Measurements from ENCODE around the gene RPA1. TPM values are rescaled to one million over a fixed set of nuclear protein-coding genes. Genes with fewer than 3 reads are reported as not detected.
"Not testable (repeated sequence)": the region's sequence is repeated elsewhere in the genome, so short reads cannot be mapped to it uniquely, and the experiment has no call there.

The RPA1 gene
- polyA plus RNA-seq, 1 donor from 2014 or later: 8.4 TPM

DNA sequence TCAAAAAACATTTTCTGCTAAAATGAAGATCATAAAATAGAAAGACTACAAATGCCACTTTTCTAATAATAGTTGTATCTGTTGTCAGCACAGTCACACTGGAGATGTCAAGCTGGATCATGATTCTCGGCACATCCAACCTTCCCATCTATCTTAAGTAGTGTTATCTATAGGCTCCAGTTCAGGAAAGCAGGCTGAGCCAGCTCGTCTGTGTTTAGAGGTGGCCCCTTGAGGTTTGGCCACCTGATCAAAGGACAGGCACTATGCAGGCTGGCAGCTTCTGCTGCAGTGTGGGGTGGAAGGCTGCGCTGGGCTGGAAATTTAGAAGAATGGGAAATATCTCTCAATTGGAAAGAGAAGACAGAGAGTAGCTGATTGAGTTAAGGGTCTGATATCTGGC, 32.5 kb upstream of the RPA1 start:
- no peaks in the 10 kb centered on the region for H3K79me2 ChIP-seq (replicated peaks; ENCODE audit: insufficient read depth, low read length)
- H3K9me3 ChIP-seq (ENCODE audit: low read length): no peaks in the 10 kb centered on the region
- H3K27me3 ChIP-seq (ENCODE audit: insufficient read depth, low read depth, low read length): no peaks in the 10 kb centered on the region
- H4K20me1 ChIP-seq (ENCODE audit: insufficient read depth): no peaks in the 10 kb centered on the region
- no peaks in the 10 kb centered on the region for H3K36me3 ChIP-seq (ENCODE audit: insufficient read depth, low read length)
- H3K4me2 ChIP-seq (ENCODE audit: low read length): no peak overlapping the region
- H3K9me2 ChIP-seq (ENCODE audit: insufficient read depth, low read length): no peaks in the 10 kb centered on the region
- no peak overlapping the region for H2AFZ ChIP-seq (ENCODE audit: low read depth, low read length)
- H3K4me3 ChIP-seq (ENCODE audit: low read length): no peak overlapping the region
- H3F3A ChIP-seq (ENCODE audit: insufficient read depth, low read length, poor library complexity, severe bottlenecking): no peaks in the 10 kb centered on the region
- no peak for TF ChIP-seq TAF1 (IDR thresholded peaks at IDR 0.05; ENCODE audit: low read depth)
- no peak for TF ChIP-seq SMC3 (conservative IDR thresholded peaks at IDR 0.05; ENCODE audit: poor library complexity)
- TF ChIP-seq EZH2 (IDR thresholded peaks at IDR 0.05; ENCODE audit: borderline replicate concordance, insufficient read depth, low read length, poor library complexity, severe bottlenecking): no peak
- TF ChIP-seq MXI1 (conservative IDR thresholded peaks at IDR 0.05; ENCODE audit: poor library complexity, severe bottlenecking): no peak
- TF ChIP-seq POLR2AphosphoS5 (IDR thresholded peaks at IDR 0.05): no peak
- TF ChIP-seq REST (IDR thresholded peaks at IDR 0.05; ENCODE audit: borderline replicate concordance): no peak
- H3K9ac ChIP-seq (ENCODE audit: low read length): no peak overlapping the region
- peak overlapping the region; percentile 35 for H3K27ac ChIP-seq (ENCODE audit: low read length)

- not testable (repeated sequence) for H3K9me2 ChIP-seq (ENCODE audit: insufficient read depth, low read length); H3K27me3 ChIP-seq (ENCODE audit: insufficient read depth, low read depth, low read length); H3K27ac ChIP-seq (ENCODE audit: low read length); H3K9me3 ChIP-seq (ENCODE audit: low read length); H3K36me3 ChIP-seq (ENCODE audit: insufficient read depth, low read length); H3F3A ChIP-seq (ENCODE audit: insufficient read depth, low read length, poor library complexity, severe bottlenecking); H2AFZ ChIP-seq (ENCODE audit: low read depth, low read length); H3K4me2 ChIP-seq (ENCODE audit: low read length); H3K4me3 ChIP-seq (ENCODE audit: low read length); H4K20me1 ChIP-seq (ENCODE audit: insufficient read depth); H3K79me2 ChIP-seq (replicated peaks; ENCODE audit: insufficient read depth, low read length); H3K9ac ChIP-seq (ENCODE audit: low read length)
These were observed 32.0 kb upstream of the RPA1 start for GRCh38 chr17:1797846-1798245.

- Histone ChIP-seq H3K4me3 (ENCODE audit: low read length) (no peak overlapping the region), H3K27me3 (ENCODE audit: insufficient read depth, low read depth, low read length) (no peaks in the 10 kb centered on the region), H3K4me2 (ENCODE audit: low read length) (no peak overlapping the region), H3K79me2 (replicated peaks; ENCODE audit: insufficient read depth, low read length) (no peaks in the 10 kb centered on the region), H3K9me2 (ENCODE audit: insufficient read depth, low read length) (no peaks in the 10 kb centered on the region), H3K27ac (ENCODE audit: low read length) (no peak overlapping the region), H3K9ac (ENCODE audit: low read length) (no peak overlapping the region), H3K9me3 (ENCODE audit: low read length) (no peaks in the 10 kb centered on the region), H2AFZ (ENCODE audit: low read depth, low read length) (no peak overlapping the region), H3K36me3 (ENCODE audit: insufficient read depth, low read length) (no peaks in the 10 kb centered on the region), H3F3A (ENCODE audit: insufficient read depth, low read length, poor library complexity, severe bottlenecking) (no peaks in the 10 kb centered on the region), H4K20me1 (ENCODE audit: insufficient read depth) (no peaks in the 10 kb centered on the region)
- TF ChIP-seq EP300 (conservative IDR thresholded peaks at IDR 0.05; ENCODE audit: poor library complexity, severe bottlenecking): no peak
- no peak for TF ChIP-seq RAD21 (conservative IDR thresholded peaks at IDR 0.05)
- TF ChIP-seq EZH2 (IDR thresholded peaks at IDR 0.05; ENCODE audit: borderline replicate concordance, insufficient read depth, low read length, poor library complexity, severe bottlenecking): no peak
- TF ChIP-seq POLR2AphosphoS5 (IDR thresholded peaks at IDR 0.05): no peak
- TF ChIP-seq MXI1 (conservative IDR thresholded peaks at IDR 0.05; ENCODE audit: poor library complexity, severe bottlenecking): no peak
- TF ChIP-seq TAF1 (IDR thresholded peaks at IDR 0.05; ENCODE audit: low read depth): no peak
- no peak for TF ChIP-seq CTCF (IDR thresholded peaks at IDR 0.05; ENCODE audit: poor library complexity, severe bottlenecking)
- TF ChIP-seq REST (IDR thresholded peaks at IDR 0.05; ENCODE audit: borderline replicate concordance): no peak
- no peak for TF ChIP-seq SMC3 (conservative IDR thresholded peaks at IDR 0.05; ENCODE audit: poor library complexity)
These were observed 29.6 kb upstream of the RPA1 start for GRCh38 chr17:1800240-1800639.

All from neural cell (in vitro differentiated cells).